CD4-positive, alpha-beta T cell treated with Interleukin-6 at 100 ng/mL for 8 hours (primary cell): ENCODE measurements around the gene RASSF1.

ENCODE experiments used
- DNase-seq: peaks from one replicate; pipeline ENCODE4 v3.0.0-alpha.2; 2020; ENCODE audit warnings: mixed read lengths, low spot score

The RASSF1 gene

GRCh38 chr3:50365842-50366220 is 25.2 kb upstream of the RASSF1 start:
- DNase-seq, result no peak

GRCh38 chr3:50365080-50365841 is 24.6 kb upstream of the RASSF1 start:
- peak; percentile 94 for DNase-seq

- no peak for DNase-seq
These were observed 24.0 kb upstream of the RASSF1 start for GRCh38 chr3:50364573-50365079.

GRCh38 chr3:50359760-50360110 is 19.1 kb upstream of the RASSF1 start:
- DNase-seq, result no peak

GRCh38 chr3:50358911-50359759 is 18.5 kb upstream of the RASSF1 start, which contains the start of gene TMEM115:
TSS of gene TMEM115 (minus strand) at chr3:50359521. CDS start at chr3:50359063, 458 bp downstream.
- DNase-seq, result peak; percentile 98

GRCh38 chr3:50358355-50358910 is 17.8 kb upstream of the RASSF1 start:
- no peak for DNase-seq

- no peak for DNase-seq
These were observed 16.8 kb upstream of the RASSF1 start for GRCh38 chr3:50357481-50357880.

GRCh38 chr3:50356553-50356952 is 15.9 kb upstream of the RASSF1 start:
- DNase-seq, result no peak

GRCh38 chr3:50355829-50356552 is 15.4 kb upstream of the RASSF1 start:
- no peak for DNase-seq

GRCh38 chr3:50354850-50355249 is 14.2 kb upstream of the RASSF1 start:
- DNase-seq, result no peak

GRCh38 chr3:50354186-50354764 is 13.6 kb upstream of the RASSF1 start:
- no peak for DNase-seq

GRCh38 chr3:50353245-50354004 is 12.8 kb upstream of the RASSF1 start:
- no peak for DNase-seq

GRCh38 chr3:50352781-50353180 is 12.1 kb upstream of the RASSF1 start:
- DNase-seq, result no peak

- no peak for DNase-seq
These were observed 10.7 kb upstream of the RASSF1 start for GRCh38 chr3:50351323-50351697.

GRCh38 chr3:50350527-50351322 is 10.1 kb upstream of the RASSF1 start, which contains the start of the genes CYB561D2 and NPRL2:
TSS of gene CYB561D2 (plus strand) at chr3:50350862. CDS start at chr3:50351434, 572 bp downstream.
TSS of gene NPRL2 (minus strand) at chr3:50350775. CDS start at chr3:50350652, 123 bp downstream.
- peak; percentile 99 for DNase-seq

- no peak for DNase-seq
These were observed 9.5 kb upstream of the RASSF1 start for GRCh38 chr3:50350213-50350526.

GRCh38 chr3:50347187-50347813 is 6.7 kb upstream of the RASSF1 start:
- peak; percentile 76 for DNase-seq

- peak; percentile 70 for DNase-seq
These were observed 5.1 kb upstream of the RASSF1 start, which contains the start of gene ZMYND10 for GRCh38 chr3:50345586-50346234. TSS of gene ZMYND10 (minus strand) at chr3:50345732. CDS start at chr3:50345579, 153 bp downstream.

- DNase-seq, result no peak
These were observed 4.4 kb upstream of the RASSF1 start for GRCh38 chr3:50345008-50345407.
